MM.1S (cell line): ENCODE results near the gene BCL2L14.

Source experiments
- CTCF ChIP-seq: fragments of 300-600 bp; sonication (generic); IDR thresholded peaks from 2 replicates; pipeline ENCODE4 v1.5.1; 2016; ENCODE audit warnings: antibody characterized with exemption, low read length, mixed read lengths
- EZH2 ChIP-seq: fragments of 300-600 bp; sonication (generic); optimal IDR thresholded peaks from 2 replicates; pipeline ENCODE3; 2017; ENCODE audit warnings: low read depth, mild to moderate bottlenecking, antibody characterized with exemption, low read length, mixed read lengths

GRCh38 chr12:12138203-12139154 is 67.7 kb downstream of the BCL2L14 start:
- TF ChIP-seq CTCF (no peak), EZH2 (no peak)
